GM12891 (cell line): ENCODE data around the gene SORCS2.

Experiments
- POLR2A ChIP-seq: IDR thresholded peaks from 2 replicates; pipeline ENCODE4 v1.6.1; 2011; ENCODE audit warnings: low read depth, low read length, control low read depth
- POLR2AphosphoS5 ChIP-seq: IDR thresholded peaks from 2 replicates; pipeline ENCODE4 v1.6.1; 2011; ENCODE audit warnings: low read depth, low read length, control low read depth

DNA sequence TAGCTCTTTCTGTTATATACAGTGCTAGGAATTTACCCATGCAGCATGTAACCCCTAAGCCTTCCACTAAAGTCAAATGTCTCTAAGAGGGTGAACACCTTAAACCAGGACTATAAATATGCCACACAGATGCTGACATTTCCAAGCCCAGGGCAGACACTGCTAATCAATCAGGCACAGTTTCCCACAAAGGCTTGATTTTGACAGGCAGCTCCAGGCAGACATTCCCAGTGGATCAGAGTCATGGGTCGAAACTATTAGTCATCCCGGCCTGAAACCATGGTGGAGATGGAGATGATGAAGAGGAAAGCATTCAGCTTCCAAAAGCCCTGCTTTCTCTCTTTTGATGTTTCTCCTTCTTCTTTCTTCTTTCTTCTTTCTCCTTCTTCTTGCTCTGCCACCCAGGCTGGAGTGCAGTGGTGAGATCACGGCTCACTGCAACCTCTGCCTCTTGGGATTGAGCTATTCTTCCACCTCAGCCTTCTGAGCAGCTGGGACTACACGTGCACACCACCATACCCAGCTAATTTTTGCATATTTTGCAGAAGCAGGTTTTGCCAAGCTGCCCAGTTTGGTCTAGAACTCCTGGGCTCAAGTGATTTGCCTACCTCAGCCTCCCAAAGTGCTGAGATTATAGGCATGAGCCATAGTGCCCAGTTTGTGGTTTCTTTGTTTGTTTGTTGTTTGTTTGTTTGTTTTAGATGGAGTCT is 21.0 kb upstream of the SORCS2 start:
- TF ChIP-seq POLR2A, result no peak
- TF ChIP-seq POLR2AphosphoS5, result no peak
